GM12891 (cell line): ENCODE results near the gene SCAPER.

ENCODE experiments used
- POLR2A ChIP-seq: IDR thresholded peaks from 2 replicates; pipeline ENCODE4 v1.6.1; 2011; ENCODE audit warnings: low read depth, low read length, control low read depth
- SPI1 ChIP-seq: IDR thresholded peaks from 2 replicates; pipeline ENCODE4 v1.6.1; 2011; ENCODE audit warnings: low read depth, low read length, control low read depth
- TAF1 ChIP-seq: IDR thresholded peaks from 2 replicates; pipeline ENCODE4 v1.6.1; 2011; ENCODE audit warnings: low read depth, low read length, control low read depth

DNA sequence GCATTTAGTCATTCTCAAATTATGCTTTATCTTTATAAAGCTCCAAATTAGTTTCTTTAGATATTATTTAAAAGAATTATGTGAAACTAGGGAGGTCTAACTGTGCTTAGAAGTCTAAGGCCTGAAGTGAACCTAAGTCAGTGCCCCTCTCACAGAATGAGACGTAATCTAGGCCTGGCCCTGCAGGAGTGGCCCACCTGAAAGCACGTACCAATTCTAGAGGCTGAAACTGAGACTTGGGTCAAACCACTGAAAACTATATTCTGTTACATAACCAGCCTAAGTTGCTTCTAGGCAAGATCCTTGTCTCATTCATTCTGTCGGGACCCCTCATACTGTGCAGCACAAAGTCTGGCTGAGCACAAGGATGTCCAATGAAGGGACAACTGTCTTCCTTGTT lies 424.9 kb downstream of the SCAPER start:
- TF ChIP-seq POLR2A (no peak), TAF1 (no peak), SPI1 (no peak)
